IMR-90 (cell line): ENCODE measurements around the gene NMNAT3.

Experiments used
- CHD1 ChIP-seq: IDR thresholded peaks from 2 replicates; pipeline ENCODE4 v1.6.1; 2012; ENCODE audit warnings: low read depth, low read length, improper control_type of control experiment
- MAFK ChIP-seq: IDR thresholded peaks from 2 replicates; pipeline ENCODE4 v1.6.1; 2012; ENCODE audit warnings: low read depth, low read length, improper control_type of control experiment
- MXI1 ChIP-seq: IDR thresholded peaks from 2 replicates; pipeline ENCODE4 v1.6.1; 2012; ENCODE audit warnings: low read depth, mild to moderate bottlenecking, low read length, moderate library complexity, borderline replicate concordance
- POLR2A ChIP-seq: IDR thresholded peaks from 2 replicates; pipeline ENCODE4 v1.6.1; 2012; ENCODE audit warnings: mild to moderate bottlenecking, low read depth, low read length
- RAD21 ChIP-seq: IDR thresholded peaks from 2 replicates; pipeline ENCODE4 v1.6.1; 2012; ENCODE audit warnings: low read length, improper control_type of control experiment
- TF ChIP-seq, protein P1 (sequence below): conservative IDR thresholded peaks from 2 replicates; pipeline ENCODE4 v1.5.1; 2012; ENCODE audit warnings: mild to moderate bottlenecking, low read depth, low read length, improper control_type of control experiment
- TF ChIP-seq, protein P2 (sequence below): fragments of 150-350 bp; IDR thresholded peaks from 2 replicates; pipeline ENCODE4 v1.6.1; 2017; ENCODE audit warnings: mild to moderate bottlenecking, antibody characterized with exemption, low read length, low read depth
- TF ChIP-seq, protein P3 (sequence below): fragments of 150-350 bp; IDR thresholded peaks from 2 replicates; pipeline ENCODE4 v1.6.1; 2016; ENCODE audit warnings: low read depth, mild to moderate bottlenecking, low read length, moderate library complexity, borderline replicate concordance

DNA sequence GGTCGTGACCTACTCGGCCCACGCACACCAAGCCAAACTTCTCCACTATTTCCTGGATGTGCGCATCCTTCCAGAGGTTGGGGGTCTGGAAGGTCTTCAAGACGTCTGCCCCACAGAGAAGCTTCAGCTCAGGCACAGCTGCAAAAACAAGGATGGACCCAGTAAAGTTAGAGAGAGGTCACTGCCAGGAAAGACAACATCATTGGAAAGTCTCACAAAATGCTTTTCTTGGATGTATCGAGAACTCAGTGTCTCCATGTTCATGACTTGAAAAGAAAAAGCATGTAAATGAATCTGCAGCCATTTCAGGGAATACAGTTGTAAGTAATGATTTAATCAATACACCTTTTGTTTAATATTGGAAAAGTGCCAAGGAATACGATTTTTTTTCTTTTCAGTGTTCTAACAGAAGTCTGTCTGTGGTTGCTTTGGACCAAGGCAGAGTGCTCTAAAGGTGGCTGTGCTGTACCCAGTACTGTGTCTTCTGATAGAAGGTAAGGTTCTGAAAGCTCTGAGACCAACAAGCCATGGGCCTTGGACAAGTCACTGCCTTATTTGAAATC is 116.4 kb downstream of the NMNAT3 start:
- TF ChIP-seq, protein P1, sequence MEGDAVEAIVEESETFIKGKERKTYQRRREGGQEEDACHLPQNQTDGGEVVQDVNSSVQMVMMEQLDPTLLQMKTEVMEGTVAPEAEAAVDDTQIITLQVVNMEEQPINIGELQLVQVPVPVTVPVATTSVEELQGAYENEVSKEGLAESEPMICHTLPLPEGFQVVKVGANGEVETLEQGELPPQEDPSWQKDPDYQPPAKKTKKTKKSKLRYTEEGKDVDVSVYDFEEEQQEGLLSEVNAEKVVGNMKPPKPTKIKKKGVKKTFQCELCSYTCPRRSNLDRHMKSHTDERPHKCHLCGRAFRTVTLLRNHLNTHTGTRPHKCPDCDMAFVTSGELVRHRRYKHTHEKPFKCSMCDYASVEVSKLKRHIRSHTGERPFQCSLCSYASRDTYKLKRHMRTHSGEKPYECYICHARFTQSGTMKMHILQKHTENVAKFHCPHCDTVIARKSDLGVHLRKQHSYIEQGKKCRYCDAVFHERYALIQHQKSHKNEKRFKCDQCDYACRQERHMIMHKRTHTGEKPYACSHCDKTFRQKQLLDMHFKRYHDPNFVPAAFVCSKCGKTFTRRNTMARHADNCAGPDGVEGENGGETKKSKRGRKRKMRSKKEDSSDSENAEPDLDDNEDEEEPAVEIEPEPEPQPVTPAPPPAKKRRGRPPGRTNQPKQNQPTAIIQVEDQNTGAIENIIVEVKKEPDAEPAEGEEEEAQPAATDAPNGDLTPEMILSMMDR = no peak
- TF ChIP-seq POLR2A = no peak
- TF ChIP-seq RAD21 = no peak
- TF ChIP-seq, protein P2, sequence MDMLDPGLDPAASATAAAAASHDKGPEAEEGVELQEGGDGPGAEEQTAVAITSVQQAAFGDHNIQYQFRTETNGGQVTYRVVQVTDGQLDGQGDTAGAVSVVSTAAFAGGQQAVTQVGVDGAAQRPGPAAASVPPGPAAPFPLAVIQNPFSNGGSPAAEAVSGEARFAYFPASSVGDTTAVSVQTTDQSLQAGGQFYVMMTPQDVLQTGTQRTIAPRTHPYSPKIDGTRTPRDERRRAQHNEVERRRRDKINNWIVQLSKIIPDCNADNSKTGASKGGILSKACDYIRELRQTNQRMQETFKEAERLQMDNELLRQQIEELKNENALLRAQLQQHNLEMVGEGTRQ = no peak
- no peak for TF ChIP-seq CHD1
- TF ChIP-seq, protein P3, sequence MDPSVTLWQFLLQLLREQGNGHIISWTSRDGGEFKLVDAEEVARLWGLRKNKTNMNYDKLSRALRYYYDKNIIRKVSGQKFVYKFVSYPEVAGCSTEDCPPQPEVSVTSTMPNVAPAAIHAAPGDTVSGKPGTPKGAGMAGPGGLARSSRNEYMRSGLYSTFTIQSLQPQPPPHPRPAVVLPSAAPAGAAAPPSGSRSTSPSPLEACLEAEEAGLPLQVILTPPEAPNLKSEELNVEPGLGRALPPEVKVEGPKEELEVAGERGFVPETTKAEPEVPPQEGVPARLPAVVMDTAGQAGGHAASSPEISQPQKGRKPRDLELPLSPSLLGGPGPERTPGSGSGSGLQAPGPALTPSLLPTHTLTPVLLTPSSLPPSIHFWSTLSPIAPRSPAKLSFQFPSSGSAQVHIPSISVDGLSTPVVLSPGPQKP = no peak
- TF ChIP-seq MAFK = no peak
- TF ChIP-seq MXI1 = no peak
